Panc1 (cell line): ENCODE data around the gene IBA57. TPM values are rescaled to one million over a fixed set of nuclear protein-coding genes. Genes with fewer than 3 reads are reported as not detected.

Experiments
- ATAC-seq: fragments of 200-7000 bp; cut with Tn5 transposase; 2 replicates; pipeline ENCODE4 v1.9.1; 2020; ENCODE audit warnings: mild to moderate bottlenecking, moderate library complexity
- BruUV-seq: library from RNA; stranded (reverse); fragments of 400-500 nt; replicated peaks from 2 replicates; lab custom pipeline; 2021; lab: Mats Ljungman, UMichigan
- CTCF ChIA-PET: fragments of 300-600 bp; sonication (Branson Sonifier 250); formaldehyde crosslinking; loops from one replicate; lab custom pipeline; 2022; ENCODE audit warnings: antibody characterized with exemption; lab: Charles Lee
- POLR2A ChIA-PET: fragments of 300-600 bp; sonication (Branson Sonifier 250); formaldehyde crosslinking; loops from one replicate; lab custom pipeline; 2022; ENCODE audit warnings: antibody characterized with exemption; lab: Charles Lee
- DNase-seq: peaks from one replicate; pipeline ENCODE4 v3.0.0-alpha.2; 2010; ENCODE audit warnings: low read depth, low spot score
- H3K27ac ChIP-seq: 2 replicates; pipeline ENCODE4 v1.5.1; 2011; ENCODE audit warnings: mild to moderate bottlenecking, low read length, inconsistent platforms
- H3K27me3 ChIP-seq: fragments of 200-500 bp; sonication (Bioruptor generic); 2 replicates; pipeline ENCODE4 v1.6.0; 2014; ENCODE audit warnings: low read length, inconsistent platforms; ENCODE audit not compliant: control insufficient read depth, insufficient read depth
- H3K36me3 ChIP-seq: fragments of 200-500 bp; sonication (Bioruptor generic); 2 replicates; pipeline ENCODE4 v1.5.1; 2014; ENCODE audit warnings: inconsistent platforms, mild to moderate bottlenecking, low read length, moderate library complexity; ENCODE audit not compliant: control insufficient read depth, insufficient read depth
- H3K4me1 ChIP-seq: 2 replicates; pipeline ENCODE4 v1.5.1; 2011; ENCODE audit warnings: inconsistent platforms, mild to moderate bottlenecking, low read length, moderate library complexity; ENCODE audit not compliant: control insufficient read depth, insufficient read depth
- H3K4me3 ChIP-seq, 2 experiments: 2 replicates each; pipeline ENCODE4 v1.5.1; 2011 to 2012; ENCODE audit warnings: low read depth in 2 of 2, low read length in 2 of 2, mild to moderate bottlenecking in 2 of 2, inconsistent platforms in 1 of 2, moderate library complexity in 1 of 2
- H3K9me3 ChIP-seq: fragments of 200-500 bp; sonication (Bioruptor generic); 2 replicates; pipeline ENCODE4 v1.5.1; 2014; ENCODE audit warnings: low read depth, mild to moderate bottlenecking, inconsistent platforms, low read length, moderate library complexity; ENCODE audit not compliant: control insufficient read depth, insufficient read depth
- POLR2AphosphoS5 ChIP-seq: IDR thresholded peaks from 2 replicates; pipeline ENCODE4 v1.6.1; 2012; ENCODE audit warnings: mild to moderate bottlenecking, low read depth, low read length, moderate library complexity
- SIN3A ChIP-seq: IDR thresholded peaks from 2 replicates; pipeline ENCODE4 v1.6.1; 2012; ENCODE audit warnings: low read depth, mild to moderate bottlenecking, low read length, moderate library complexity, borderline replicate concordance; ENCODE audit not compliant: insufficient read depth
- TCF7L2 ChIP-seq: IDR thresholded peaks from 2 replicates; pipeline ENCODE4 v1.6.1; 2011; ENCODE audit warnings: mild to moderate bottlenecking, low read depth, low read length, inconsistent platforms
- in situ Hi-C: cut with HindIII; loops from 2 replicates; pipeline ENCODE4 v1.10.0; 2016; ENCODE audit warnings: low sequenced_read_pairs, low pct_unique_long_range_greater_than_20kb
- intact Hi-C: fragments of 100-400 bp; cut with micrococcal nuclease; formaldehyde crosslinking; loops from one replicate; pipeline ENCODE4 v1.10.0; 2022; ENCODE audit not compliant: unreplicated experiment
- total RNA-seq: library from RNA; stranded (reverse); gene quantifications from one replicate; pipeline ENCODE4 v1.2.1, GENCODE V29; 2021; ENCODE audit not compliant: unreplicated experiment
- TF ChIP-seq, protein P1 (sequence below): fragments of 450-650 bp; IDR thresholded peaks from 2 replicates; pipeline ENCODE4 v1.5.1; 2017; ENCODE audit warnings: mild to moderate bottlenecking
- TF ChIP-seq, protein P2 (sequence below), 2 experiments: IDR thresholded peaks; 2 replicates each; pipeline ENCODE4 v1.6.1; 2011 to 2012; ENCODE audit warnings: low read depth in 2 of 2, control low read depth in 1 of 2, low read length in 1 of 2, mild to moderate bottlenecking in 1 of 2, moderate library complexity in 1 of 2; ENCODE audit not compliant: insufficient read depth in 1 of 2

The IBA57 gene
- total RNA-seq, 1 experiment from 2014 or later = 11.3 TPM

DNA sequence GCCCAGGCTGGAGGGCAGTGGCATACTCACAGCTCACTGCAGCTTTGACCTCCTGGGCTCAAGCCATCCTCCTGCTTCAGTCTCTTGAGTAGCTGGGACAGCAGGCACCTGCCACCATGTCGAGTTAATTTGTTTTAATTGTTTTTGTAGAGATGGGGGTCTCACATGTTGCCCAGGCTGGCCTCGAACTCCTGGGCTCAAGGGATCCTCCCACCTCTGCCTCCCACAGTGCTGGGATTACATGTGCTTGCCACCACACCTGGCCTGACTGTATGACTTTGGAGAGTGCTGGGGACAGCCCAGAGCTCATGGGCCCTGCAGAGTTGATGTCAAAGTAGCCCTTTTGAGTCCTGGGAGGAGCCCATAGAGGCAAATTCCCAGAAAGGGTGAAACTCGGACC is 44.1 kb downstream of the IBA57 start:
- Histone ChIP-seq H3K27me3 (no peaks in the 10 kb centered on the region), H3K27ac (no peak overlapping the region), H3K4me3 (no peak overlapping the region), H3K36me3 (no peaks in the 10 kb centered on the region), H3K4me1 (peaks cover 12% of the 10 kb centered on the region; the same call in 1 of the 2 replicates), H3K9me3 (no peaks in the 10 kb centered on the region)
- no TSS peak for BruUV-seq
- no peak for ATAC-seq
- DNase-seq = no peak
- intact Hi-C loops (no loop called here), in situ Hi-C loops (no loop called here)
- ChIA-PET POLR2A (interaction anchor here (0.6 kb wide), 1 partner anchor 285 kb away, joined by 3 read pairs; no protein-coding TSS in a partner anchor), CTCF (no interaction called here)
- TF ChIP-seq POLR2AphosphoS5 = no peak
- no peak for TF ChIP-seq SIN3A
- TF ChIP-seq, protein P1, sequence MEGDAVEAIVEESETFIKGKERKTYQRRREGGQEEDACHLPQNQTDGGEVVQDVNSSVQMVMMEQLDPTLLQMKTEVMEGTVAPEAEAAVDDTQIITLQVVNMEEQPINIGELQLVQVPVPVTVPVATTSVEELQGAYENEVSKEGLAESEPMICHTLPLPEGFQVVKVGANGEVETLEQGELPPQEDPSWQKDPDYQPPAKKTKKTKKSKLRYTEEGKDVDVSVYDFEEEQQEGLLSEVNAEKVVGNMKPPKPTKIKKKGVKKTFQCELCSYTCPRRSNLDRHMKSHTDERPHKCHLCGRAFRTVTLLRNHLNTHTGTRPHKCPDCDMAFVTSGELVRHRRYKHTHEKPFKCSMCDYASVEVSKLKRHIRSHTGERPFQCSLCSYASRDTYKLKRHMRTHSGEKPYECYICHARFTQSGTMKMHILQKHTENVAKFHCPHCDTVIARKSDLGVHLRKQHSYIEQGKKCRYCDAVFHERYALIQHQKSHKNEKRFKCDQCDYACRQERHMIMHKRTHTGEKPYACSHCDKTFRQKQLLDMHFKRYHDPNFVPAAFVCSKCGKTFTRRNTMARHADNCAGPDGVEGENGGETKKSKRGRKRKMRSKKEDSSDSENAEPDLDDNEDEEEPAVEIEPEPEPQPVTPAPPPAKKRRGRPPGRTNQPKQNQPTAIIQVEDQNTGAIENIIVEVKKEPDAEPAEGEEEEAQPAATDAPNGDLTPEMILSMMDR = no peak
- TF ChIP-seq TCF7L2 = no peak
- TF ChIP-seq, protein P2, sequence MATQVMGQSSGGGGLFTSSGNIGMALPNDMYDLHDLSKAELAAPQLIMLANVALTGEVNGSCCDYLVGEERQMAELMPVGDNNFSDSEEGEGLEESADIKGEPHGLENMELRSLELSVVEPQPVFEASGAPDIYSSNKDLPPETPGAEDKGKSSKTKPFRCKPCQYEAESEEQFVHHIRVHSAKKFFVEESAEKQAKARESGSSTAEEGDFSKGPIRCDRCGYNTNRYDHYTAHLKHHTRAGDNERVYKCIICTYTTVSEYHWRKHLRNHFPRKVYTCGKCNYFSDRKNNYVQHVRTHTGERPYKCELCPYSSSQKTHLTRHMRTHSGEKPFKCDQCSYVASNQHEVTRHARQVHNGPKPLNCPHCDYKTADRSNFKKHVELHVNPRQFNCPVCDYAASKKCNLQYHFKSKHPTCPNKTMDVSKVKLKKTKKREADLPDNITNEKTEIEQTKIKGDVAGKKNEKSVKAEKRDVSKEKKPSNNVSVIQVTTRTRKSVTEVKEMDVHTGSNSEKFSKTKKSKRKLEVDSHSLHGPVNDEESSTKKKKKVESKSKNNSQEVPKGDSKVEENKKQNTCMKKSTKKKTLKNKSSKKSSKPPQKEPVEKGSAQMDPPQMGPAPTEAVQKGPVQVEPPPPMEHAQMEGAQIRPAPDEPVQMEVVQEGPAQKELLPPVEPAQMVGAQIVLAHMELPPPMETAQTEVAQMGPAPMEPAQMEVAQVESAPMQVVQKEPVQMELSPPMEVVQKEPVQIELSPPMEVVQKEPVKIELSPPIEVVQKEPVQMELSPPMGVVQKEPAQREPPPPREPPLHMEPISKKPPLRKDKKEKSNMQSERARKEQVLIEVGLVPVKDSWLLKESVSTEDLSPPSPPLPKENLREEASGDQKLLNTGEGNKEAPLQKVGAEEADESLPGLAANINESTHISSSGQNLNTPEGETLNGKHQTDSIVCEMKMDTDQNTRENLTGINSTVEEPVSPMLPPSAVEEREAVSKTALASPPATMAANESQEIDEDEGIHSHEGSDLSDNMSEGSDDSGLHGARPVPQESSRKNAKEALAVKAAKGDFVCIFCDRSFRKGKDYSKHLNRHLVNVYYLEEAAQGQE (IDR thresholded peaks at IDR 0.05; ENCODE audit: insufficient read depth in 1 of 2, low read depth in 2 of 2, low read length in 1 of 2) = no peak

DNA sequence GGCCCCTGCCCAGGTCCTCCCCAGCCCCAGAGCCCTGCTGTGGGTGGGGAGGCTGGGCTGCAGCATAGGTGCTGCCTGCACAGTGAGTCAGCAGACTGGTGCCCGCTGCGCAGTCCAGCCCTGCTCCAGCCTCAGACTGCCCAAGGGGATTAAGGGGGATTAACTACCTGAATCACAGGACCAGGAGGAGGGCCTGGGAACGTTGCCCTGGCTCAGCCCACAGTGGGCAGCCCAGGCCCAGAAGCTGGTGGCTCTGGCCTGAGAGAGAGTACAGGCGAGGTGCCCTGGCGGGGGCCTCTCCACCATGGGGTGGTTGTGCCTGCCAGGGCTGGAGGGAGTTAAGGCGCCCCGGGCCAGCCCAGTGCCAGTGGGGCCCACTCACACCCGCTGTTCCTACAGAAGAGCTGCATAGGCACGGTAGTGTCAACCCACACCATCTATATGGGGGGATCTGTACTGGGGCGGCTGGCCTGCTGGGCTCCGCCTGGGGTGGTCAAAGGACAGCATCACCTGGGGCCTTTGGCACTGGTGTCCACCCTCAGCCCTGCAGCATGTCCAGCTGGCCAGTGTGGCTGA is 44.6 kb downstream of the IBA57 start:
- ChIA-PET POLR2A (interaction anchor here (0.6 kb wide), 2 partner anchors 11 to 284 kb away, joined by 3 read pairs; no protein-coding TSS in a partner anchor), CTCF (no interaction called here)
- TF ChIP-seq SIN3A (no peak), TCF7L2 (no peak), POLR2AphosphoS5 (no peak)
- TF ChIP-seq, protein P1 = no peak
- TF ChIP-seq, protein P2 (IDR thresholded peaks at IDR 0.05; ENCODE audit: insufficient read depth in 1 of 2, low read depth in 2 of 2, low read length in 1 of 2) = no peak
- Histone ChIP-seq H3K4me1 (peaks cover 12% of the 10 kb centered on the region; the same call in 1 of the 2 replicates), H3K36me3 (no peaks in the 10 kb centered on the region), H3K9me3 (no peaks in the 10 kb centered on the region), H3K4me3 (no peak overlapping the region), H3K27ac (no peak overlapping the region), H3K27me3 (no peaks in the 10 kb centered on the region)
- BruUV-seq = no TSS peak
- ATAC-seq (peak; percentile 24; the same call in 1 of the 2 replicates), DNase-seq (no peak)
- in situ Hi-C loops (no loop called here), intact Hi-C loops (no loop called here)
